Mesenteric fat pad (tissue), 1 donor: ENCODE measurements around the gene UMPS. TPM values are rescaled to one million over a fixed set of nuclear protein-coding genes. Genes with fewer than 3 reads are reported as not detected.
"Not testable (repeated sequence)": the region's sequence is repeated elsewhere in the genome, so short reads cannot be mapped to it uniquely, and the experiment has no call there.

Experiments used
- DNase-seq: peaks from one replicate; pipeline ENCODE4 v3.0.0-alpha.2; 2020; ENCODE audit warnings: low spot score
- total RNA-seq: library from RNA; stranded (reverse); fragmentation: NEBNext Ultra II Directional; extraction: Animal tissue kit (Norgen Biotek cat#: 25700); gene quantifications from one replicate; pipeline ENCODE4 v1.2.1, GENCODE V29; 2021
- donor health status: DM: yes; HTN: yes; CAD: no.

UMPS gene
- total RNA-seq, 1 donor from 2014 or later = 20.8 TPM

- DNase-seq = not testable (repeated sequence)
Measured at GRCh38 chr3:124707223-124707622, 23.0 kb upstream of the UMPS start.

GRCh38 chr3:124707656-124708062 lies 22.6 kb upstream of the UMPS start:
- no peak for DNase-seq

- DNase-seq = no peak
Measured at GRCh38 chr3:124714223-124714853, 15.9 kb upstream of the UMPS start.

GRCh38 chr3:124722589-124722988 lies 7.7 kb upstream of the UMPS start:
- no peak for DNase-seq

GRCh38 chr3:124730941-124731297 lies 667 bp downstream of the UMPS start:
- DNase-seq = no peak

- no peak for DNase-seq
Measured at GRCh38 chr3:124731760-124732159, 1.5 kb downstream of the UMPS start.

- DNase-seq = no peak
Measured at GRCh38 chr3:124741027-124741426, 10.8 kb downstream of the UMPS start.

GRCh38 chr3:124745756-124746155 lies 15.5 kb downstream of the UMPS start:
- DNase-seq = peak; percentile 87

- no peak for DNase-seq
Measured at GRCh38 chr3:124747111-124747981, 17.1 kb downstream of the UMPS start.

GRCh38 chr3:124748560-124749198 lies 18.4 kb downstream of the UMPS start:
- DNase-seq = no peak

GRCh38 chr3:124749877-124750276 lies 19.6 kb downstream of the UMPS start:
- DNase-seq = not testable (repeated sequence)

GRCh38 chr3:124751501-124751900 lies 21.2 kb downstream of the UMPS start:
- DNase-seq = no peak

- DNase-seq = no peak
Measured at GRCh38 chr3:124752051-124752450, 21.8 kb downstream of the UMPS start.

- not testable (repeated sequence) for DNase-seq
Measured at GRCh38 chr3:124757926-124758325, 27.7 kb downstream of the UMPS start.

- DNase-seq = no peak
Measured at GRCh38 chr3:124758851-124759635, 28.8 kb downstream of the UMPS start.

GRCh38 chr3:124759666-124760401 lies 29.6 kb downstream of the UMPS start:
- DNase-seq = peak; percentile 88

GRCh38 chr3:124760601-124761000 lies 30.3 kb downstream of the UMPS start:
- DNase-seq = no peak

- peak; percentile 93 for DNase-seq
Measured at GRCh38 chr3:124761250-124761796, 31.1 kb downstream of the UMPS start.

GRCh38 chr3:124761935-124762660 lies 31.8 kb downstream of the UMPS start:
- peak; percentile 30 for DNase-seq

- peak; percentile 73 for DNase-seq
Measured at GRCh38 chr3:124762661-124763011, 32.4 kb downstream of the UMPS start.
